Lung (tissue), 16 donors: ENCODE measurements around the gene NANOGP8. TPM values are rescaled to one million over a fixed set of nuclear protein-coding genes. Genes with fewer than 3 reads are reported as not detected.
"Not testable (repeated sequence)": the region's sequence is repeated elsewhere in the genome, so short reads cannot be mapped to it uniquely, and the experiment has no call there.

Experiments
- ATAC-seq: fragments of 200-7000 bp; cut with Tn5 transposase; one replicate; pipeline ENCODE4 v1.9.1; 2020; ENCODE audit warnings: moderate number of reproducible peaks; ENCODE audit not compliant: insufficient read depth, low FRiP score
- DNase-seq, 3 donors: peaks; one replicate each; pipeline ENCODE4 v3.0.0-alpha.2; 2013 to 2017
- H3K27ac ChIP-seq, 2 donors: one replicate each; pipeline ENCODE4 v1.5.1; 2013; ENCODE audit warnings: mild to moderate bottlenecking in 2 of 2, moderate library complexity in 2 of 2, control low read depth in 1 of 2, inconsistent platforms in 1 of 2, low read depth in 1 of 2, low read length in 1 of 2
- H3K27me3 ChIP-seq, 3 donors: one replicate each; pipeline ENCODE4 v1.5.1; 2013; ENCODE audit warnings: low read length in 2 of 3; ENCODE audit not compliant: control insufficient read depth in 3 of 3, insufficient read depth in 3 of 3
- H3K36me3 ChIP-seq, 4 donors: one replicate each; pipeline ENCODE4 v1.5.1; 2013; ENCODE audit warnings: low read length in 4 of 4, mild to moderate bottlenecking in 1 of 4, moderate library complexity in 1 of 4; ENCODE audit not compliant: control insufficient read depth in 4 of 4, insufficient read depth in 4 of 4
- H3K4me1 ChIP-seq, 5 donors: one replicate each; pipeline ENCODE4 v1.5.1; 2013; ENCODE audit warnings: low read length in 5 of 5, mild to moderate bottlenecking in 2 of 5, moderate library complexity in 1 of 5; ENCODE audit not compliant: control insufficient read depth in 5 of 5, insufficient read depth in 5 of 5
- H3K4me3 ChIP-seq: one replicate; pipeline ENCODE4 v1.5.1; 2013; ENCODE audit warnings: mild to moderate bottlenecking, control low read depth, moderate library complexity
- H3K9ac ChIP-seq, 2 donors: one replicate each; pipeline ENCODE4 v1.5.1; 2013; ENCODE audit warnings: low read length in 2 of 2, control low read depth in 1 of 2; ENCODE audit not compliant: insufficient read depth in 1 of 2
- H3K9me3 ChIP-seq, 4 donors: one replicate each; pipeline ENCODE4 v1.5.1; 2013; ENCODE audit warnings: low read length in 3 of 4, mild to moderate bottlenecking in 1 of 4, moderate library complexity in 1 of 4; ENCODE audit not compliant: control insufficient read depth in 4 of 4, insufficient read depth in 3 of 4
- CTCF ChIP-seq: IDR thresholded peaks from 2 replicates; pipeline ENCODE4 v1.5.1; 2012; ENCODE audit warnings: mild to moderate bottlenecking; ENCODE audit errors: control extremely low read depth, extremely low read depth
- WGBS, 2 donors: extraction: QIAGEN DNeasy Blood & Tissue Kit; methylation state at CpG; one replicate each; pipeline ENCODE4 v1.1.7; 2013; 5-methylcytosine and 5-hydroxymethylcytosine counted together
- long read RNA-seq, 5 donors: transcript quantifications; one replicate each; lab custom pipeline, GENCODE V29; 2026
- polyA plus RNA-seq, 2 donors: library from polyadenylated mRNA; stranded (reverse); fragments of 200-250 nt; gene quantifications; one replicate each; pipeline ENCODE4 v1.2.1, GENCODE V29; 2013
- total RNA-seq, 2 donors: library from RNA; depleted of rRNA in 1 of 2; stranded (reverse); fragments of >200 nt in 1 of 2; gene quantifications; one replicate each; pipeline ENCODE4 v1.2.1, GENCODE V29; 2014 to 2021
- donor health status: control.
- donor health status: control.
- donor health status: Bipolar disorder and iron deficiency.
- donor health status: healthy.
- donor health status: DM: yes; HTN: yes; CAD: no.

NANOGP8 gene
- under 1 TPM; 0.88 to 0.92 TPM for total RNA-seq
- not detected for polyA plus RNA-seq
- long read RNA-seq, donor 1: 0 reads
- long read RNA-seq, donor 2: 0 reads
- long read RNA-seq, donor 3: 0 reads
- long read RNA-seq, donor 4: 0 reads
- long read RNA-seq, donor 5: 0 reads

- not testable (repeated sequence) for ATAC-seq, H3K27me3 ChIP-seq
- 81 to 88% methylated on average over 8 of the region's 8 CpGs for WGBS, 2 donors
These were observed at the start of gene NANOGP8 for GRCh38 chr15:35085176-35085919. TSS of gene NANOGP8 (minus strand) at chr15:35085295. CDS start at chr15:35085110, 185 bp downstream.

GRCh38 chr15:35134299-35134698 lies 49.2 kb upstream of the NANOGP8 start:
- TF ChIP-seq CTCF: no peak
- Histone ChIP-seq H3K4me3 (no peak overlapping the region), H3K36me3 (no peaks in the 10 kb centered on the region), H3K9me3 (peaks cover 0 to 2% (median 0%) of the 10 kb centered on the region in 4 donors), H3K9ac (no peak overlapping the region), H3K4me1 (peaks cover 0 to 8% (median 3%) of the 10 kb centered on the region in 5 donors), H3K27ac (no peak overlapping the region), H3K27me3 (no peaks in the 10 kb centered on the region)
- DNase-seq: no peak
- no peak for ATAC-seq
- WGBS, 2 donors: 90 to 100% methylated on average over 1 of the region's 1 CpG

More at GRCh38 chr15:35085176-35085919, at the start of gene NANOGP8:
- not testable (repeated sequence) for H3K4me1 ChIP-seq, H3K9ac ChIP-seq, DNase-seq, H3K4me3 ChIP-seq, H3K36me3 ChIP-seq, H3K9me3 ChIP-seq, H3K27ac ChIP-seq

- peaks cover 0 to 8% (median 0%) of the 10 kb centered on the region in 5 donors for H3K4me1 ChIP-seq
- WGBS, 2 donors: 86 to 93% methylated on average over 1 of the region's 1 CpG
- DNase-seq (peak in 2 of 3 donors; percentile 66 to 69), ATAC-seq (no peak)
- no peaks in the 10 kb centered on the region for H3K27me3 ChIP-seq
- no peak overlapping the region for H3K27ac ChIP-seq
- no peak for TF ChIP-seq CTCF
- no peak overlapping the region for H3K4me3 ChIP-seq
- no peaks in the 10 kb centered on the region for H3K36me3 ChIP-seq
- H3K9me3 ChIP-seq: no peaks in the 10 kb centered on the region
- H3K9ac ChIP-seq: no peak overlapping the region
These were observed 45.1 kb upstream of the NANOGP8 start for GRCh38 chr15:35130245-35130644.

- no peak for ATAC-seq
- no peaks in the 10 kb centered on the region for H3K36me3 ChIP-seq
- no peak overlapping the region for H3K4me3 ChIP-seq
- TF ChIP-seq CTCF: no peak
- WGBS, 2 donors: 84 to 96% methylated on average over 4 of the region's 4 CpGs
- DNase-seq: no peak
- no peak overlapping the region for H3K27ac ChIP-seq
- H3K4me1 ChIP-seq: peaks cover 0 to 8% (median 0%) of the 10 kb centered on the region in 5 donors
- H3K9me3 ChIP-seq: no peaks in the 10 kb centered on the region
- H3K9ac ChIP-seq: no peak overlapping the region
- H3K27me3 ChIP-seq: no peaks in the 10 kb centered on the region
These were observed 44.3 kb upstream of the NANOGP8 start for GRCh38 chr15:35129361-35129760.
